CD4-positive, alpha-beta memory T cell (primary cell): ENCODE data around the gene C4B. TPM values are rescaled to one million over a fixed set of nuclear protein-coding genes. Genes with fewer than 3 reads are reported as not detected.
"Not testable (repeated sequence)": the region's sequence is repeated elsewhere in the genome, so short reads cannot be mapped to it uniquely, and the experiment has no call there.

Experiments used
- CTCF ChIA-PET: fragments of 350-600 bp; sonication (Branson Sonifier 250); formaldehyde crosslinking; loops from one replicate; lab custom pipeline; 2021; ENCODE audit warnings: inconsistent platforms; ENCODE audit not compliant: partially characterized antibody; lab: Charles Lee
- POLR2A ChIA-PET: fragments of 350-600 bp; sonication (Branson Sonifier 250); formaldehyde crosslinking; loops from one replicate; lab custom pipeline; 2021; ENCODE audit not compliant: partially characterized antibody; lab: Charles Lee
- DNase-seq, 5 donors: peaks; one replicate each; pipeline versions ENCODE4 v3.0.0 to v3.0.0-alpha.2; 2020 to 2022; ENCODE audit warnings: mixed read lengths in 1 of 5
- H3K27ac ChIP-seq: one replicate; pipeline ENCODE4 v1.7.0; 2013; ENCODE audit warnings: low read depth, low read length
- H3K27me3 ChIP-seq: 2 replicates; pipeline ENCODE4 v1.7.0; 2013; ENCODE audit warnings: mild to moderate bottlenecking, low read length, moderate library complexity; ENCODE audit not compliant: insufficient read depth
- H3K36me3 ChIP-seq: 2 replicates; pipeline ENCODE4 v1.7.0; 2013; ENCODE audit warnings: mild to moderate bottlenecking, low read length, moderate library complexity; ENCODE audit not compliant: insufficient read depth
- H3K4me1 ChIP-seq: 2 replicates; pipeline ENCODE4 v1.7.0; 2013; ENCODE audit warnings: mild to moderate bottlenecking, low read length, moderate library complexity; ENCODE audit not compliant: insufficient read depth
- H3K4me3 ChIP-seq, 2 donors: one replicate each; pipeline ENCODE4 v1.7.0; 2013; ENCODE audit warnings: low read length in 2 of 2, mild to moderate bottlenecking in 1 of 2
- H3K9me3 ChIP-seq, 2 donors: one replicate each; pipeline ENCODE4 v1.7.0; 2013; ENCODE audit warnings: low read length in 2 of 2, control low read depth in 1 of 2; ENCODE audit not compliant: control insufficient read depth in 1 of 2
- H3K27ac Mint-ChIP-seq, 7 donors: one replicate each; pipeline ENCODE4 v1.8.0; 2020 to 2021; ENCODE audit warnings: mixed read lengths in 7 of 7, mild to moderate bottlenecking in 6 of 7, inconsistent platforms in 3 of 7, moderate library complexity in 3 of 7
- H3K27me3 Mint-ChIP-seq, 2 donors: one replicate each; pipeline ENCODE4 v1.8.0; 2020 to 2021; ENCODE audit warnings: mixed read lengths in 2 of 2
- H3K36me3 Mint-ChIP-seq, 2 donors: one replicate each; pipeline ENCODE4 v1.8.0; 2020 to 2021; ENCODE audit warnings: mixed read lengths in 2 of 2, inconsistent platforms in 1 of 2, mild to moderate bottlenecking in 1 of 2
- H3K4me1 Mint-ChIP-seq, 4 donors: one replicate each; pipeline ENCODE4 v1.8.0; 2020 to 2021; ENCODE audit warnings: mixed read lengths in 4 of 4, mild to moderate bottlenecking in 1 of 4
- H3K4me3 Mint-ChIP-seq, 8 donors: one replicate each; pipeline ENCODE4 v1.8.0; 2020 to 2021; ENCODE audit warnings: mixed read lengths in 8 of 8, mild to moderate bottlenecking in 7 of 8, moderate library complexity in 6 of 8, inconsistent platforms in 3 of 8
- H3K9me3 Mint-ChIP-seq, 8 donors: one replicate each; pipeline ENCODE4 v1.8.0; 2020 to 2021; ENCODE audit warnings: mixed read lengths in 8 of 8, mild to moderate bottlenecking in 5 of 8, inconsistent platforms in 3 of 8, moderate library complexity in 1 of 8
- intact Hi-C: fragments of 100-400 bp; cut with micrococcal nuclease; formaldehyde crosslinking; loops from one replicate; pipeline ENCODE4 v1.15.1; 2023
- polyA plus RNA-seq, 2 donors: library from polyadenylated mRNA; unstranded; fragments of 300-500 nt; fragmentation: Illumina TruSeq; gene quantifications; one replicate each; pipeline ENCODE4 v1.2.3, GENCODE V29; 2021
- total RNA-seq, 2 experiments: library from RNA; stranded (reverse); gene quantifications; one replicate each; pipeline ENCODE4 v1.2.3, GENCODE V29; 2021

Gene C4B
- total and polyA plus RNA-seq, 4 experiments from 2014 or later, result 0.36 to 5.8 (median 5.0) TPM; not detected in 1

- H3K9me3 ChIP-seq, CTCF ChIA-PET, H3K36me3 Mint-ChIP-seq, H3K4me1 ChIP-seq, H3K36me3 ChIP-seq, H3K27me3 ChIP-seq, POLR2A ChIA-PET, DNase-seq, H3K9me3 Mint-ChIP-seq, H3K27me3 Mint-ChIP-seq, H3K27ac Mint-ChIP-seq, H3K4me3 Mint-ChIP-seq, H3K4me3 ChIP-seq, H3K27ac ChIP-seq: not testable (repeated sequence)
- intact Hi-C loops, result loop anchor here (10.0 kb wide), 1 partner anchor 114 kb away; the partner anchor contains the start of genes PPT2 and PRRT1
- peaks cover 6 to 10% (median 7%) of the 10 kb centered on the region in 4 donors for H3K4me1 Mint-ChIP-seq
These were observed 26.4 kb downstream of the C4B start for GRCh38 chr6:32041050-32041321.

- DNase-seq, H3K36me3 Mint-ChIP-seq, H3K9me3 Mint-ChIP-seq, H3K27me3 ChIP-seq, H3K36me3 ChIP-seq, H3K4me1 ChIP-seq, H3K4me3 Mint-ChIP-seq, POLR2A ChIA-PET, H3K4me3 ChIP-seq, H3K27ac ChIP-seq, H3K27ac Mint-ChIP-seq, H3K9me3 ChIP-seq, H3K27me3 Mint-ChIP-seq, CTCF ChIA-PET: not testable (repeated sequence)
- intact Hi-C loops, result loop anchor here (10.0 kb wide), 1 partner anchor 113 kb away; the partner anchor contains the start of genes PPT2 and PRRT1
- H3K4me1 Mint-ChIP-seq, result peaks cover 6 to 10% (median 7%) of the 10 kb centered on the region in 4 donors
These were observed 26.8 kb downstream of the C4B start for GRCh38 chr6:32041385-32041784.

GRCh38 chr6:32042276-32042675, 27.7 kb downstream of the C4B start:
- H3K27me3 ChIP-seq, DNase-seq, H3K36me3 Mint-ChIP-seq, H3K27ac Mint-ChIP-seq, H3K4me3 ChIP-seq, H3K36me3 ChIP-seq, H3K4me3 Mint-ChIP-seq, H3K9me3 ChIP-seq, CTCF ChIA-PET, POLR2A ChIA-PET, H3K9me3 Mint-ChIP-seq, H3K27me3 Mint-ChIP-seq, H3K4me1 ChIP-seq, H3K27ac ChIP-seq, H3K4me1 Mint-ChIP-seq: not testable (repeated sequence)
- intact Hi-C loops, result loop anchor here (10.0 kb wide), 1 partner anchor 113 kb away; the partner anchor contains the start of genes PPT2 and PRRT1

- H3K27me3 ChIP-seq, POLR2A ChIA-PET, H3K9me3 Mint-ChIP-seq, CTCF ChIA-PET, H3K27ac Mint-ChIP-seq, H3K4me1 Mint-ChIP-seq, H3K27ac ChIP-seq, H3K27me3 Mint-ChIP-seq, H3K4me3 Mint-ChIP-seq, H3K4me3 ChIP-seq, H3K9me3 ChIP-seq, DNase-seq, H3K36me3 Mint-ChIP-seq, H3K36me3 ChIP-seq: not testable (repeated sequence)
- intact Hi-C loops, result loop anchor here (10.0 kb wide), 1 partner anchor 111 kb away; the partner anchor contains the start of genes PPT2 and PRRT1
- peaks cover 10% of the 10 kb centered on the region for H3K4me1 ChIP-seq
These were observed 29.2 kb downstream of the C4B start for GRCh38 chr6:32043589-32044380.

- H3K36me3 ChIP-seq, H3K9me3 Mint-ChIP-seq, POLR2A ChIA-PET, DNase-seq, H3K27ac Mint-ChIP-seq, H3K4me3 ChIP-seq, H3K4me1 Mint-ChIP-seq, H3K27me3 Mint-ChIP-seq, H3K27ac ChIP-seq, CTCF ChIA-PET, H3K4me3 Mint-ChIP-seq, H3K9me3 ChIP-seq, H3K36me3 Mint-ChIP-seq, H3K27me3 ChIP-seq: not testable (repeated sequence)
- H3K4me1 ChIP-seq, result peaks cover 10% of the 10 kb centered on the region
- intact Hi-C loops, result loop anchor here (10.0 kb wide), 1 partner anchor 110 kb away; the partner anchor contains the start of genes PPT2 and PRRT1
These were observed 30.3 kb downstream of the C4B start for GRCh38 chr6:32044916-32045315.

- Mint-ChIP-seq H3K4me3 (no peak overlapping the region), H3K27ac (no peak overlapping the region), H3K36me3 (no peaks in the 10 kb centered on the region), H3K9me3 (no peaks in the 10 kb centered on the region), H3K4me1 (peaks cover 3 to 8% (median 5%) of the 10 kb centered on the region in 4 donors), H3K27me3 (peaks cover 0 to 5% of the 10 kb centered on the region in 2 donors)
- Histone ChIP-seq H3K27me3 (no peaks in the 10 kb centered on the region), H3K27ac (no peak overlapping the region), H3K36me3 (no peaks in the 10 kb centered on the region), H3K9me3 (no peaks in the 10 kb centered on the region), H3K4me1 (peaks cover 10% of the 10 kb centered on the region), H3K4me3 (no peak overlapping the region)
- POLR2A ChIA-PET, result no interaction called here
- DNase-seq, result no peak
- CTCF ChIA-PET, result no interaction called here
- intact Hi-C loops, result loop anchor here (10.0 kb wide), 1 partner anchor 109 kb away; the partner anchor contains the start of genes PPT2 and PRRT1
These were observed 31.3 kb downstream of the C4B start for GRCh38 chr6:32045811-32046449.

GRCh38 chr6:32046450-32047083, 32.0 kb downstream of the C4B start:
- intact Hi-C loops, result loop anchor here (10.0 kb wide), 1 partner anchor 108 kb away; the partner anchor contains the start of genes PPT2 and PRRT1
- Mint-ChIP-seq H3K4me3 (no peak overlapping the region), H3K36me3 (no peaks in the 10 kb centered on the region), H3K27ac (no peak overlapping the region), H3K27me3 (peaks cover 0 to 5% of the 10 kb centered on the region in 2 donors), H3K4me1 (peaks cover 3 to 8% (median 5%) of the 10 kb centered on the region in 4 donors), H3K9me3 (no peaks in the 10 kb centered on the region)
- Histone ChIP-seq H3K27ac (no peak overlapping the region), H3K4me1 (peaks cover 10% of the 10 kb centered on the region), H3K4me3 (no peak overlapping the region), H3K36me3 (no peaks in the 10 kb centered on the region), H3K27me3 (no peaks in the 10 kb centered on the region), H3K9me3 (no peaks in the 10 kb centered on the region)
- DNase-seq, result no peak
- ChIA-PET CTCF (interaction anchor here (2.3 kb wide), 1 partner anchor 108 kb away, joined by 7 read pairs; no protein-coding TSS in a partner anchor), POLR2A (no interaction called here)
